ENCODE measurements around the gene IGFL2.
"Not testable (repeated sequence)": the region's sequence is repeated elsewhere in the genome, so short reads cannot be mapped to it uniquely, and the experiment has no call there.

IGFL2 gene

GRCh38 chr19:46147791-46148288 is at the start of gene IGFL2:
Gene IGFL2, plus strand, starts transcription at chr19:46148238. Its CDS starts 41 bp downstream, at chr19:46148279.
- no peak for TF ChIP-seq CTCF (IDR thresholded peaks at IDR 0.05)
- peaks cover 76% of the 10 kb centered on the region for H3K27me3 ChIP-seq

GRCh38 chr19:46100344-46100743 is 47.7 kb upstream of the IGFL2 start:
- H3K9me3 ChIP-seq, result no peaks in the 10 kb centered on the region
- H3K4me3 ChIP-seq (ENCODE audit: low read depth in 1 of 2, low read length in 1 of 2), result no peak overlapping the region
- no peaks in the 10 kb centered on the region for H3K4me1 ChIP-seq (ENCODE audit: control insufficient read depth in 1 of 2, insufficient read depth in 1 of 2, low read depth in 1 of 2, low read length in 1 of 2)
- H3K36me3 ChIP-seq, result no peaks in the 10 kb centered on the region
- no peak for TF ChIP-seq CTCF (IDR thresholded peaks at IDR 0.05)
- no peak overlapping the region for H3K27ac ChIP-seq
- peaks cover 36% of the 10 kb centered on the region for H3K27me3 ChIP-seq

More at GRCh38 chr19:46147791-46148288, at the start of gene IGFL2:
- H3K4me3 ChIP-seq (ENCODE audit: low read depth in 1 of 2, low read length in 1 of 2), result no peak within 1 kb of the TSS
- H3K9me3 ChIP-seq, result no peaks in the 10 kb centered on the region
- H3K4me1 ChIP-seq (ENCODE audit: control insufficient read depth in 1 of 2, insufficient read depth in 1 of 2, low read depth in 1 of 2, low read length in 1 of 2), result no peaks in the 10 kb centered on the region
- no peaks in the 10 kb centered on the region for H3K36me3 ChIP-seq
- no peak within 1 kb of the TSS for H3K27ac ChIP-seq

GRCh38 chr19:46101293-46101692 is 46.7 kb upstream of the IGFL2 start:
- H3K4me1 ChIP-seq (ENCODE audit: control insufficient read depth in 1 of 2, insufficient read depth in 1 of 2, low read depth in 1 of 2, low read length in 1 of 2), result no peaks in the 10 kb centered on the region
- H3K36me3 ChIP-seq, result no peaks in the 10 kb centered on the region
- no peak for TF ChIP-seq CTCF (IDR thresholded peaks at IDR 0.05)
- no peaks in the 10 kb centered on the region for H3K9me3 ChIP-seq
- H3K27ac ChIP-seq, result no peak overlapping the region
- H3K4me3 ChIP-seq (ENCODE audit: low read depth in 1 of 2, low read length in 1 of 2), result no peak overlapping the region
- peaks cover 33% of the 10 kb centered on the region for H3K27me3 ChIP-seq

GRCh38 chr19:46102333-46102732 is 45.7 kb upstream of the IGFL2 start:
- not testable (repeated sequence) for H3K36me3 ChIP-seq; H3K27ac ChIP-seq; H3K4me1 ChIP-seq (ENCODE audit: control insufficient read depth in 1 of 2, insufficient read depth in 1 of 2, low read depth in 1 of 2, low read length in 1 of 2); H3K9me3 ChIP-seq; H3K4me3 ChIP-seq (ENCODE audit: low read depth in 1 of 2, low read length in 1 of 2)
- peaks cover 25% of the 10 kb centered on the region for H3K27me3 ChIP-seq

- Histone ChIP-seq H3K27me3 (peaks cover 26% of the 10 kb centered on the region), H3K27ac (no peak overlapping the region)
- TF ChIP-seq CTCF (IDR thresholded peaks at IDR 0.05), result no peak
Measured at GRCh38 chr19:46107371-46107770, 40.7 kb upstream of the IGFL2 start.

GRCh38 chr19:46109876-46110275 is 38.2 kb upstream of the IGFL2 start:
- no peak overlapping the region for H3K4me3 ChIP-seq (ENCODE audit: low read depth in 1 of 2, low read length in 1 of 2)
- H3K9me3 ChIP-seq, result no peaks in the 10 kb centered on the region
- H3K27ac ChIP-seq, result no peak overlapping the region
- H3K36me3 ChIP-seq, result no peaks in the 10 kb centered on the region
- no peaks in the 10 kb centered on the region for H3K4me1 ChIP-seq (ENCODE audit: control insufficient read depth in 1 of 2, insufficient read depth in 1 of 2, low read depth in 1 of 2, low read length in 1 of 2)
- H3K27me3 ChIP-seq, result peaks cover 44% of the 10 kb centered on the region
- TF ChIP-seq CTCF (IDR thresholded peaks at IDR 0.05), result no peak

More at GRCh38 chr19:46107371-46107770, 40.7 kb upstream of the IGFL2 start:
- Histone ChIP-seq H3K36me3 (no peaks in the 10 kb centered on the region), H3K4me3 (ENCODE audit: low read depth in 1 of 2, low read length in 1 of 2) (no peak overlapping the region), H3K9me3 (no peaks in the 10 kb centered on the region), H3K4me1 (ENCODE audit: control insufficient read depth in 1 of 2, insufficient read depth in 1 of 2, low read depth in 1 of 2, low read length in 1 of 2) (no peaks in the 10 kb centered on the region)

All from neutrophil (primary cell).